GM12873 (cell line): Measurements from ENCODE around the gene PNPLA6.

ENCODE experiments used
- TF ChIP-seq, protein P1 (sequence below): IDR thresholded peaks from 2 replicates; pipeline ENCODE4 v1.5.1; 2012; ENCODE audit warnings: low read depth, mild to moderate bottlenecking, moderate library complexity, low read length, control low read depth; ENCODE audit not compliant: insufficient read depth; ENCODE audit errors: missing control alignments

PNPLA6 gene

DNA sequence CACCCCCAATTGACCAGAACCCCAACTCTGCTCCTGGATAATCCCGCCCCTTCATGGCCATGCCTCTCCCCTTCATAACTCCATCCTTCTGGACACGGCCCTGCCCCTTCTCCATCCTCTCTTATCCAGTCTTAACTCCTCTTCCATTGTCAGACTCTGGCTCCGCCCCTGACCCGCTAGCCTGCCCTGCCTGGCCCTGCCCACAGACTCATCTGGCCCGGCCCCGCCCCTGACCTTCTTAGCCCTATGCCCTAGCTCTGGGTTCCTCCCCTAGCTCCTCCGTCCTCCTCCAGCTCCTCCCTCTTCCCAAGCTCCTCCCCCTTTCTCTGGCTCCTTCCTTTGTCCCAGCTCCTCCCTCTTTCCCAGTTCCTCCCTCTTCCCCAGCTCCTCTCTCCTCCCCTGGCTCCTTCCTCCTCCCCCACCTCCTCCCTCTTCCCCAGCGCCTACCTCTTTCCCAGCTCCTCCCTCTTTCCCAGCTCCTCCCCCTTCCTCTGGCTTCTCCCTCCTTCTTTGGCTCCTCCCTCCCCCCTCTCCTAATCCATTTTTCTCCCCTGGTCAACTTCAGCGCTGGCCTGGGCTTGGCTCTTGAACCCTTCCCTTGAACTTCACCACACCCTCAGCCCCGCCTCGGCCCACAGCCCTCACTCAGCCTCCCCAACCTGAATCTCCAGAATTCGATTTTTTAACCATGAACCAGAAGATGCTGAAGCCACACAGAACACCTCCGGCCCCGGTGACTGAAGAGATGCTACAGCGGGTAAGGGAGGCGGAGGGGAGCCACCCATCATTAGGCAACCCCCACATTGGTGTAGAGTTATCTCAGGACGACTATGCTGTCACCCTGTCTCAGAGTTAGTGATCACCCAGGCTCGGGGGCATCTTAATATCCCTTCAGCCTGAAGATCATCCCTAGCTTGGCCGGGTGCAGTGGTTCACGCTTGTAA, 28.9 kb upstream of the PNPLA6 start:
- TF ChIP-seq, protein P1, sequence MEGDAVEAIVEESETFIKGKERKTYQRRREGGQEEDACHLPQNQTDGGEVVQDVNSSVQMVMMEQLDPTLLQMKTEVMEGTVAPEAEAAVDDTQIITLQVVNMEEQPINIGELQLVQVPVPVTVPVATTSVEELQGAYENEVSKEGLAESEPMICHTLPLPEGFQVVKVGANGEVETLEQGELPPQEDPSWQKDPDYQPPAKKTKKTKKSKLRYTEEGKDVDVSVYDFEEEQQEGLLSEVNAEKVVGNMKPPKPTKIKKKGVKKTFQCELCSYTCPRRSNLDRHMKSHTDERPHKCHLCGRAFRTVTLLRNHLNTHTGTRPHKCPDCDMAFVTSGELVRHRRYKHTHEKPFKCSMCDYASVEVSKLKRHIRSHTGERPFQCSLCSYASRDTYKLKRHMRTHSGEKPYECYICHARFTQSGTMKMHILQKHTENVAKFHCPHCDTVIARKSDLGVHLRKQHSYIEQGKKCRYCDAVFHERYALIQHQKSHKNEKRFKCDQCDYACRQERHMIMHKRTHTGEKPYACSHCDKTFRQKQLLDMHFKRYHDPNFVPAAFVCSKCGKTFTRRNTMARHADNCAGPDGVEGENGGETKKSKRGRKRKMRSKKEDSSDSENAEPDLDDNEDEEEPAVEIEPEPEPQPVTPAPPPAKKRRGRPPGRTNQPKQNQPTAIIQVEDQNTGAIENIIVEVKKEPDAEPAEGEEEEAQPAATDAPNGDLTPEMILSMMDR = no peak

DNA sequence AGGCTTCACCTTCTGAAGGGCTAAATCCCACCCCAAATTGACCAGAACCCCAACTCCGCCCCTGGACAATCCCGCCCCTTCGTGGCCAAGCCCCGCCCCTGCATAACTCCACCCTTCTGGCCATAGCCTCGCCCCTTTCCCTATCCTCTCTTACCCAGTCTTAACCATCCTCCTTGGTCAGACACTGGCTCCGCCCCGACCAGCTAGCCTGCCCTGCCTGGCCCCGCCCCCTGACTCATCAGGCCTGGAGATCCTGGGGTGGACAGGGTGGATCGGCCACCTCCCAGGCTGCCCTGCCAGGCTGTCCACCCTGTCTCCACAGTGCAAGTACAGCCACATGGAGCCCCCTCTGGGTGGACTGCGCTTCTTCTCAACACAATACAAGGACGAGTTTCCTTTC, 27.6 kb upstream of the PNPLA6 start:
- TF ChIP-seq, protein P1 = no peak

DNA sequence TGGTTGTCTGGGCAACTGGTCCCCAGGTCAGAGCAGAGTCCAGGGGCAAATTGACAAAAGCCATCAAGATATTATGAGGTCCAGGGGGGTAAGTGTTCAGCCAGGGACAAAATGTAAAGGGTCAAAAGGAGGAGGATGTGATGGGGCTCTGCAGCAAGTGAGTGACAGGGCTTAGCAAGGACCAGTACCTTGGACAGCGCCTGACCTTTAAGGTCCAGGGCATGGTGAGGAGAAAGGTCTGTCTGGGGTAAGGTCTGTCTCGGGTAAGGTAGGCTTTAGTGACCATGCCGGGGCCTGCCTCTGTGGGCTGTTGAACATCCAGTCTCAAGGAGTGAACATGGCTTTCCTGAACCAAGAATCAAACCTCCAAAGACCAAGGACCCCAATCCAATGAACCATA, 25.9 kb upstream of the PNPLA6 start:
- TF ChIP-seq, protein P1 = no peak

DNA sequence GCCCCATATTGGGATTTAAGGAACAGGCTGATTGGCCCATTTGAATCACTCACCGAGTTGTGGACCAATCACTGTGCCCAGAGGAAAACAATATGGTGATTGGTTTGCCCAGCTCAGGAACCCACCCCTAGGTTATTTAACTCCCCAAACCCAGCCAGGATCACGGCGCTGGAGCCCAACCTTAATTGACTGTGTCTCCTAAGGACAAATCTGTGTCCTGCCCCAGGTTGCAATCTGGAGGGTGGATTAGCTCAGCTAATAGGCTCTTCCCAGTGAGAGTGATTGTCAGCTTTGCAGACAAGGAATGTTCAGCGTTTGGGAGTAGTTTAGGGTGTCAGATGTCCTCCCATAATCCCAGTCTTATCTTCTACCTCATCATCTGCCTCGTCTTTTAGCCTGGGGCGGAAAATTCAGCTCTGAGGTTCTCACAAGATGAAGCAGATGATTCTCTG, 23.1 kb upstream of the PNPLA6 start:
- TF ChIP-seq, protein P1 = no peak

DNA sequence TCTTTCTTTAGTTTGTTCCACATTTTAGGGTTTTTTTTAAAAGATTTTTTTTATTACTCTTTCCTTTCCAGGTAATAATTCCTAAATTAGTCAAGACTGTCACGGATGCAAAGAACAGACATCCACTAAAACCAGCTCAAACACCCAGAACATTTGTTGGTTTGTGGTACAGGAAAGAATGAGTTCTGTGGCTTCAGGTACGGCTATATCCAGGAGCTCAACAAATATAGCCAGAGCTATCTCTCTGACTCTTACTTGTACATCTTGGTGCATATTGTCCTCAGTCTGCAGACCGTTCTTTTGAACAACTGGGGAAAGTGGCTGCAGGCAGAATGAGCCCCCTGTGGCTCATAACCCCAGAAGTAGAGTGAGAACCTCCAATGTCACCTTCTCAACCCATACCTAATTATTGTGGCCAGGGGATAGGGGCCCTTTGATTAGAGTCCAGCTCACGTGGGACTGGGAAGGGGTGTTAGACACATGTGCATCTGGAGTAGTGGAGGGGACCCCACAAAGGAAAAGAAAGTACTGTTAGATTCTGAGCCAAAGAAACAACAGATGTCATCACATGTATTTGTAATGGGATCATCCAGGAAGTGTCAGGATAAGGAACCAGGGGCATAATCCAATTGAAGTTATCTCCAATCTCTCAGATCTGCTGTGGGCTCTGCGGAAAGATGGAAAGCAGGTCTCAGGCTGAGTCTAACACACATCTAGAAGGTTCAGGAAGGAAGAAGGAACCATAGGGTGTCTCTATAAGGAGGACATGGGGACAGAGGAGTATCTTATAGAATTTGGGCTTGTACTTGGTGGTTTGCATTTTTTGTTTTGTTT, 21.5 kb upstream of the PNPLA6 start:
- TF ChIP-seq, protein P1 = no peak

DNA sequence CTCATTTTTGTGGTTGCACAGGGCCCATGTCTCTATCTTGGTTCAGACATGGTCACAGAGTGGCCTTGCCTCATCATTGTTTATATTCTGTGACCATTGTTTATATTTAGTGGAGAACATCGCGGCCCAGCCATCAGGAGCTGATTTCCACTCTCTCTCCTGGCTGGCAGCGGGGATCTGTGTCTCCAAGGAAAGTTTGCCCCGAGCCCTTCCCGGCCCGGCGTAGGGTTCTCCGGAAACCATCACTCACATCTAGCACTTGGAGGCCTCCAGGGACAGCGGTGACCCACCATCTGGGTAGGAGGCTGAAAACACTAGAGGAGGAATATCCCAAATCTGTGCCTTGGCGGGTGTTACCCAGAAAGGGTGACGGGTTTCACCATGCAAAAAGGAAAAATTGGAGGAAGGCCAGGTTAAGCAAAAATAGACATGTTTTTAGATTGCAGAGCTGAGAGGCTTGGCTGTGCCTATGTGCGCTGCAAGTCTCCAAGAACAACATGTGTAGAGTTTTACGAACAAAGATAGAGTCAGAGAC, 20.3 kb upstream of the PNPLA6 start:
- TF ChIP-seq, protein P1 = no peak
